Breast epithelium (tissue), 3 donors: ENCODE data around the gene DOK1.

Experiments
- CTCF ChIP-seq, 3 donors: fragments of 450-650 bp; IDR thresholded peaks; one replicate each; pipeline ENCODE4 v1.5.1; 2016 to 2017; ENCODE audit warnings: antibody characterized with exemption in 3 of 3, mild to moderate bottlenecking in 3 of 3, moderate library complexity in 3 of 3
- POLR2A ChIP-seq: fragments of 450-650 bp; IDR thresholded peaks from one replicate; pipeline ENCODE4 v1.6.1; 2016; ENCODE audit warnings: antibody characterized with exemption, mild to moderate bottlenecking, moderate library complexity
- POLR2AphosphoS5 ChIP-seq, 3 donors: sonication (generic); formaldehyde crosslinking; IDR thresholded peaks; one replicate each; pipeline ENCODE4 v1.6.1; 2017; ENCODE audit warnings: antibody characterized with exemption in 3 of 3

DNA sequence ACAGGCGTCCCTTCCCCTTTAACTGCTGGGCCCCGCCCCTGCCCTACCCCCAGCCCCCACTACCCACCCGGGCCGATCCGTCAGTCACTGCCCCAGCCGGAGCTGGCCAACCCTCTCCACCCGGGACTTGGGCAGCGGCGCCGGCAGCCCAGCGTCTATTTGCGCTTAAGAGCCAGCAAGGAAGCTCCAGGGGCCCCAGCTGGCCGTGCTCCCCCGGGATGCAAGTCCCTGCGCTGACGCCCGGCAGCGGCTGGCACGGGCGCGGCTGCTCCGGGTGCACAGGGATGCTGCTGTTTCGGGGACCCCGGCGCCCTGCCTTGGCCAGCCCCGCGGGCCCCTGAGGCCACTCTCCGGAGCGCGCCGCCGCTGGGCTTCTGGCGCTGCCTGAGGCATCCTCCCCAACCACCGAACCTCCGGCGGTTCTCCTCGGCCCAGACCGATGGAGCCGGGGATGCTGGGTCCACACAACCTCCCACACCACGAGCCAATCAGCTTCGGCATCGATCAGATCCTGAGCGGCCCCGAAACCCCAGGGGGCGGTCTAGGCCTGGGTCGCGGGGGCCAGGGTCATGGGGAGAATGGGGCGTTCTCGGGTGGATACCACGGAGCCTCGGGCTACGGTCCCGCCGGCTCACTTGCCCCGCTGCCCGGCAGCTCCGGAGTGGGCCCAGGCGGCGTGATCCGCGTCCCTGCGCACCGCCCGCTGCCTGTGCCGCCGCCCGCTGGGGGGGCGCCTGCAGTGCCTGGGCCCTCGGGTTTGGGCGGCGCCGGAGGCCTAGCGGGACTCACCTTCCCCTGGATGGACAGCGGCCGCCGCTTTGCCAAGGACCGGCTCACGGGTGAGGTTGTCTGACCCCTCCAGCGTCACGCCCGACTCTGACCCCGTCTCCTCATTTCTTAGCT, 39.9 kb upstream of the DOK1 start, which contains the start of gene TLX2:
- TF ChIP-seq CTCF (IDR thresholded peaks at IDR 0.05) (no peak), POLR2AphosphoS5 (IDR thresholded peaks at IDR 0.05) (no peak), POLR2A (no peak)
